A549 (cell line): ENCODE measurements around the gene SFRP2. TPM values are rescaled to one million over a fixed set of nuclear protein-coding genes. Genes with fewer than 3 reads are reported as not detected.

Experiments
- ATAC-seq, 2 experiments: fragments of 200-7000 bp in 1 of 2; fragments of >200 bp in 1 of 2; cut with Nextera tagmentation in 1 of 2; cut with Tn5 transposase in 1 of 2; 3 replicates each; pipeline versions ENCODE4 v1.8.0 to v1.9.1; 2018 to 2020; ENCODE audit warnings: mild to moderate bottlenecking in 1 of 2, moderate library complexity in 1 of 2
- CTCF ChIA-PET: fragments of 300-600 bp; sonication (Branson Sonifier 250); formaldehyde crosslinking; extraction: SDS; loops from one replicate; lab custom pipeline; 2021; ENCODE audit warnings: antibody characterized with exemption, inconsistent platforms; lab: Yijun Ruan, JAX
- POLR2A ChIA-PET: fragments of 350-600 bp; formaldehyde crosslinking; extraction: SDS; loops from one replicate; lab custom pipeline; 2021; ENCODE audit warnings: antibody characterized with exemption, inconsistent platforms; lab: Yijun Ruan, JAX
- DNase-seq, 2 experiments: peaks; one replicate each; pipeline versions ENCODE4 v3.0.0 to v3.0.0-alpha.2; 2011 to 2016; ENCODE audit warnings: low read depth in 1 of 2, low spot score in 1 of 2
- FAIRE-seq: peaks from 2 replicates; lab custom pipeline; 2011; peaks lifted over from hg19 to GRCh38; lab: Jason Lieb, UNC
- H3K27ac ChIP-seq, 2 experiments: fragments of >200 bp; sonication (Bioruptor Twin); formaldehyde crosslinking; 3 replicates each; pipeline ENCODE4 v1.5.1; 2016 to 2017
- H3K4me1 ChIP-seq: fragments of >200 bp; sonication (Bioruptor Twin); formaldehyde crosslinking; 3 replicates; pipeline ENCODE4 v1.6.1; 2016
- H3K4me2 ChIP-seq: fragments of >200 bp; sonication (Bioruptor Twin); formaldehyde crosslinking; 3 replicates; pipeline ENCODE4 v1.6.1; 2016
- H3K4me3 ChIP-seq: fragments of >200 bp; sonication (Bioruptor Twin); formaldehyde crosslinking; 3 replicates; pipeline ENCODE4 v1.5.1; 2016
- H3K9me3 ChIP-seq: fragments of >200 bp; sonication (Bioruptor Twin); formaldehyde crosslinking; 3 replicates; pipeline ENCODE4 v1.6.1; 2016
- CBX2 ChIP-seq: fragments of 200-600 bp; sonication (generic); IDR thresholded peaks from 2 replicates; pipeline ENCODE4 v1.6.1; 2016; ENCODE audit warnings: low read depth, mild to moderate bottlenecking, borderline replicate concordance
- CEBPB ChIP-seq, 2 experiments: fragments of >200 bp in 1 of 2; sonication (Bioruptor Twin) in 1 of 2; formaldehyde crosslinking in 1 of 2; IDR thresholded peaks; 2 replicates each; pipeline ENCODE4 v1.6.1; 2012 to 2016
- EHMT2 ChIP-seq: fragments of 200-600 bp; sonication (generic); IDR thresholded peaks from 2 replicates; pipeline ENCODE4 v1.6.1; 2016; ENCODE audit warnings: antibody characterized with exemption, low read depth, mild to moderate bottlenecking, moderate library complexity
- ESRRA ChIP-seq: fragments of 150-350 bp; IDR thresholded peaks from 2 replicates; pipeline ENCODE4 v1.6.1; 2014; ENCODE audit warnings: mild to moderate bottlenecking, low read length, borderline replicate concordance
- FOSB ChIP-seq: fragments of 250-450 bp; sonication (Bioruptor Pico); IDR thresholded peaks from 2 replicates; pipeline ENCODE4 v1.5.0; 2020; ENCODE audit warnings: mild to moderate bottlenecking, moderate library complexity
- FOSL2 ChIP-seq, 2 experiments: fragments of 450-650 bp in 1 of 2; fragments of >200 bp in 1 of 2; sonication (Bioruptor Twin) in 1 of 2; formaldehyde crosslinking; IDR thresholded peaks; 2 replicates each; pipeline versions ENCODE4 v1.5.0 to v1.6.1; 2016 to 2020; ENCODE audit warnings: mild to moderate bottlenecking in 1 of 2, moderate library complexity in 1 of 2
- FOXS1 ChIP-seq: fragments of 250-450 bp; sonication (Bioruptor Pico); IDR thresholded peaks from 2 replicates; pipeline ENCODE4 v1.5.0; 2020; ENCODE audit warnings: mild to moderate bottlenecking, moderate library complexity
- GATA3 ChIP-seq: IDR thresholded peaks from 2 replicates; pipeline ENCODE4 v1.6.1; 2012; ENCODE audit warnings: borderline replicate concordance
- HOXB13 ChIP-seq: fragments of 250-450 bp; sonication (Bioruptor Pico); IDR thresholded peaks from 2 replicates; pipeline ENCODE4 v1.5.0; 2020; ENCODE audit warnings: low read depth, mild to moderate bottlenecking, moderate library complexity
- HOXB5 ChIP-seq: fragments of 250-450 bp; sonication (Bioruptor Pico); IDR thresholded peaks from 2 replicates; pipeline ENCODE4 v1.5.0; 2020; ENCODE audit warnings: mild to moderate bottlenecking, moderate library complexity
- KDM5A ChIP-seq: fragments of 200-600 bp; sonication (generic); IDR thresholded peaks from 2 replicates; pipeline ENCODE4 v1.6.1; 2016; ENCODE audit warnings: antibody characterized with exemption, mild to moderate bottlenecking
- NFE2L2 ChIP-seq: fragments of 150-350 bp; conservative IDR thresholded peaks from 2 replicates; pipeline ENCODE4 v1.6.1; 2014; ENCODE audit warnings: low read length
- NR3C1 ChIP-seq: fragments of >200 bp; sonication (Bioruptor Twin); formaldehyde crosslinking; IDR thresholded peaks from 3 replicates; pipeline ENCODE4 v1.6.1; 2017
- POLR2A ChIP-seq: IDR thresholded peaks from 2 replicates; pipeline ENCODE4 v1.6.1; 2012; ENCODE audit warnings: mild to moderate bottlenecking, low read length
- POLR2AphosphoS2 ChIP-seq: conservative IDR thresholded peaks from 2 replicates; pipeline ENCODE4 v1.6.1; 2012; ENCODE audit warnings: low read length, improper control_type of control experiment, inconsistent platforms
- RCOR1 ChIP-seq: fragments of 150-350 bp; IDR thresholded peaks from 2 replicates; pipeline ENCODE4 v1.6.1; 2014; ENCODE audit warnings: antibody characterized with exemption, low read length, low read depth
- SMC3 ChIP-seq: fragments of >200 bp; sonication (Bioruptor Twin); formaldehyde crosslinking; IDR thresholded peaks from 3 replicates; pipeline ENCODE4 v1.6.1; 2018; ENCODE audit warnings: inconsistent platforms
- TP53 ChIP-seq: fragments of 250-450 bp; sonication (Bioruptor Pico); IDR thresholded peaks from 2 replicates; pipeline ENCODE4 v1.5.0; 2021; ENCODE audit warnings: mild to moderate bottlenecking, moderate library complexity
- ZC3H11A ChIP-seq: fragments of 450-650 bp; IDR thresholded peaks from 2 replicates; pipeline ENCODE4 v1.6.1; 2014; ENCODE audit warnings: antibody characterized with exemption, mild to moderate bottlenecking
- ZNF302 ChIP-seq: fragments of 250-450 bp; sonication (Bioruptor Pico); IDR thresholded peaks from 2 replicates; pipeline ENCODE4 v1.9.0; 2021; ENCODE audit warnings: inconsistent platforms, mild to moderate bottlenecking, moderate library complexity
- ZSCAN20 ChIP-seq: fragments of 250-450 bp; sonication (Bioruptor Pico); IDR thresholded peaks from 2 replicates; pipeline ENCODE4 v1.8.0; 2022; ENCODE audit warnings: mild to moderate bottlenecking, moderate library complexity
- WGBS: methylation state at CpG from one replicate; pipeline ENCODE4 v1.1.6; 2017; ENCODE audit errors: missing lambda C conversion rate; 5-methylcytosine and 5-hydroxymethylcytosine counted together
- polyA plus RNA-seq, 4 experiments: library from polyadenylated mRNA; depleted of rRNA in 3 of 4; stranded (reverse); fragments of >200 nt; fragmentation: RNase III in 1 of 4; extraction: RNeasy Plus Mini Kit Qiagen cat#74134 plus additional on column Dnase treatment in 1 of 4; gene quantifications; 2 replicates in 3 of 4; 3 replicates in 1 of 4; pipeline ENCODE4 v1.2.3, GENCODE V29; 2011 to 2017
- TF ChIP-seq, protein P1 (sequence below): fragments of >200 bp; sonication (Bioruptor Twin); formaldehyde crosslinking; IDR thresholded peaks from 3 replicates; pipeline ENCODE4 v1.6.1; 2016
- TF ChIP-seq, protein P2 (sequence below): fragments of 450-650 bp; IDR thresholded peaks from 2 replicates; pipeline ENCODE4 v1.6.1; 2014; ENCODE audit warnings: antibody characterized with exemption
- TF ChIP-seq, protein P3 (sequence below): IDR thresholded peaks from 2 replicates; pipeline ENCODE4 v1.6.1; 2012; ENCODE audit warnings: low read depth, borderline replicate concordance

The SFRP2 gene
- polyA plus RNA-seq, 2 of the 4 experiments (the other 2 are of a cell fraction), result not detected

DNA sequence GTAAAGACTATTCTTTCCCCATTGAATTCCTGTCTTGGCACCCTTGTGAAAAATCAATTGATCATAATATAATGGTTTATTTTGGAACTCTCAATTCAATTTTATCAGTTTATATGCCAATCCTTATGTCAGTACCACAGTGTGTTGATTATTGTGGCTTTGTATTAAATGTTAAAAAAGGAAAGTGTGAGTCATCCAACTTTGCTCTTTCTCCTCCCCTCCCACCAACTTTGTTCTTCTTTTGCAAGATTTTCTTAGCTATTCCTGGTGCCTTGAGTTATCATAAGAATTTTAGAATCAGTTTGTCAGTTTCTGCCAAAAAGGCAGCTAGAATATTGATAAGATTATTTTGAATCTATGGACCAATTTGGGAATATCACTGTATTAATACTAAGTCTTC lies 17.8 kb downstream of the SFRP2 start:
- Histone ChIP-seq H3K4me3 (no peak overlapping the region), H3K4me1 (no peaks in the 10 kb centered on the region), H3K9me3 (no peaks in the 10 kb centered on the region), H3K27ac (no peak overlapping the region), H3K4me2 (no peak overlapping the region)
- ChIA-PET POLR2A (no interaction called here), CTCF (no interaction called here)
- FAIRE-seq (no peak), DNase-seq (no peak), ATAC-seq (no peak)
- TF ChIP-seq SMC3, result no peak
- no peak for TF ChIP-seq CEBPB (IDR thresholded peaks at IDR 0.05)
- TF ChIP-seq NFE2L2, result no peak
- TF ChIP-seq EHMT2, result no peak
- no peak for TF ChIP-seq FOSB (CRISPR knock-in tag)
- no peak for TF ChIP-seq FOSL2 (IDR thresholded peaks at IDR 0.05)
- no peak for TF ChIP-seq FOSL2 (CRISPR knock-in tag; IDR thresholded peaks at IDR 0.05)
- TF ChIP-seq CBX2, result no peak

DNA sequence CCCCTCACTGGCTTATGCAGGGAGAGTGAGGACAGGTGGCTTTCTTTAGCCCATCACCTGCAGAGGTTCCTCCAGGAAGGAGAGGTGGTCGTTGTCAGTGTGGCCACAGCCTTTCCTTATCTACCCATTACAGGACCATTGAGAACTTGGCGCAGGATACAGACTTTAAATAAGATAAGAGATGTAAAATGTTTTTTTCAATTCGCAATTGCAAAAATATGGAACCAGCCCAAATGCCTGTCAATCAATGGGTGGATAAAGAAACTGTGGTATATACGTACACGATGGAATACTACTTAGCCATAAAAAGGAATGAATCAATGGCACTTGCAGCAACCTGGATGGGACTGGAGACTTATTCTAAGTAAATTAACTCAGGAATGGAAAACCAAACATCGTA lies 22.1 kb downstream of the SFRP2 start:
- POLR2A ChIA-PET, result no interaction called here

DNA sequence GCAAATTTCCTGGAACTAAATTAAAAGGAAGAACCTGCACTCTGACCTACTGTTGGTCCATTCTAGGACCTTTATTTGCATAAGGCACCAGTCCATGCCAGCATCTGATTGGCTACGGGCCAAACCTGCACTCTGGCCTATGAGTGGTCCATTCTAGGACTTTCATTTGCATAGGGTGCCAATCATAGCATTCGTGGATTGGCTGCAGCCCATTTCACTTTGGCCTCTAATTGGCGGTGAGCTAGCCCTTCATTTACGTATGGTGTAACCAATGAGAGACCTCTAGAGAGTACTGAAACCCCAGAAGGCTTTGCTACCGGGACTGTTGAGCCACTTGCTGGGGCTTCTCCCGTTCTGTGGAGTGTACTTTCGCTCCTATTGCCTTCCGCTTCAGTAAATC lies 23.0 kb downstream of the SFRP2 start:
- CTCF ChIA-PET, result no interaction called here
- POLR2A ChIA-PET, result no interaction called here
- Histone ChIP-seq H3K27ac (no peak overlapping the region), H3K4me2 (no peak overlapping the region), H3K4me3 (no peak overlapping the region), H3K4me1 (no peaks in the 10 kb centered on the region), H3K9me3 (no peaks in the 10 kb centered on the region)
- no peak for ATAC-seq
- WGBS, result 43% methylated on average over 8 of the region's 8 CpGs
- no peak for DNase-seq
- no peak for FAIRE-seq
- TF ChIP-seq, protein P1, sequence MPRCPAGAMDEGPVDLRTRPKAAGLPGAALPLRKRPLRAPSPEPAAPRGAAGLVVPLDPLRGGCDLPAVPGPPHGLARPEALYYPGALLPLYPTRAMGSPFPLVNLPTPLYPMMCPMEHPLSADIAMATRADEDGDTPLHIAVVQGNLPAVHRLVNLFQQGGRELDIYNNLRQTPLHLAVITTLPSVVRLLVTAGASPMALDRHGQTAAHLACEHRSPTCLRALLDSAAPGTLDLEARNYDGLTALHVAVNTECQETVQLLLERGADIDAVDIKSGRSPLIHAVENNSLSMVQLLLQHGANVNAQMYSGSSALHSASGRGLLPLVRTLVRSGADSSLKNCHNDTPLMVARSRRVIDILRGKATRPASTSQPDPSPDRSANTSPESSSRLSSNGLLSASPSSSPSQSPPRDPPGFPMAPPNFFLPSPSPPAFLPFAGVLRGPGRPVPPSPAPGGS, result no peak
- TF ChIP-seq POLR2AphosphoS2 (no peak), FOXS1 (no peak)
- TF ChIP-seq, all 56 proteins: peak for 0

More for the DNA sequence above, 22.1 kb downstream of the SFRP2 start:
- Histone ChIP-seq H3K9me3 (no peaks in the 10 kb centered on the region), H3K4me2 (no peak overlapping the region), H3K4me3 (no peak overlapping the region), H3K4me1 (no peaks in the 10 kb centered on the region), H3K27ac (no peak overlapping the region)
- FAIRE-seq (no peak), DNase-seq (no peak), ATAC-seq (no peak)
- CTCF ChIA-PET, result no interaction called here
- 38% methylated on average over 6 of the region's 6 CpGs for WGBS
- TF ChIP-seq, protein P2, sequence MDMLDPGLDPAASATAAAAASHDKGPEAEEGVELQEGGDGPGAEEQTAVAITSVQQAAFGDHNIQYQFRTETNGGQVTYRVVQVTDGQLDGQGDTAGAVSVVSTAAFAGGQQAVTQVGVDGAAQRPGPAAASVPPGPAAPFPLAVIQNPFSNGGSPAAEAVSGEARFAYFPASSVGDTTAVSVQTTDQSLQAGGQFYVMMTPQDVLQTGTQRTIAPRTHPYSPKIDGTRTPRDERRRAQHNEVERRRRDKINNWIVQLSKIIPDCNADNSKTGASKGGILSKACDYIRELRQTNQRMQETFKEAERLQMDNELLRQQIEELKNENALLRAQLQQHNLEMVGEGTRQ, result no peak
- no peak for TF ChIP-seq ESRRA
- TF ChIP-seq, protein P3, sequence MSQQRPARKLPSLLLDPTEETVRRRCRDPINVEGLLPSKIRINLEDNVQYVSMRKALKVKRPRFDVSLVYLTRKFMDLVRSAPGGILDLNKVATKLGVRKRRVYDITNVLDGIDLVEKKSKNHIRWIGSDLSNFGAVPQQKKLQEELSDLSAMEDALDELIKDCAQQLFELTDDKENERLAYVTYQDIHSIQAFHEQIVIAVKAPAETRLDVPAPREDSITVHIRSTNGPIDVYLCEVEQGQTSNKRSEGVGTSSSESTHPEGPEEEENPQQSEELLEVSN, result no peak
- no peak for TF ChIP-seq ZC3H11A
- TF ChIP-seq POLR2A, result no peak
- TF ChIP-seq HOXB5, result no peak
- no peak for TF ChIP-seq HOXB13 (CRISPR knock-in tag)
- no peak for TF ChIP-seq KDM5A
- TF ChIP-seq ZNF302 (CRISPR knock-in tag), result no peak
- TF ChIP-seq NR3C1, result no peak
- TF ChIP-seq SMC3, result no peak
- TF ChIP-seq RCOR1, result no peak
- TF ChIP-seq ZSCAN20 (CRISPR knock-in tag), result no peak
- TF ChIP-seq GATA3, result no peak
- no peak for TF ChIP-seq TP53 (CRISPR knock-in tag)
